ENCODE results near the gene PHLPP2. TPM values are rescaled to one million over a fixed set of nuclear protein-coding genes. Genes with fewer than 3 reads are reported as not detected.

Gene PHLPP2
- total RNA-seq, 1 experiment from 2014 or later = 13.1 TPM

DNA sequence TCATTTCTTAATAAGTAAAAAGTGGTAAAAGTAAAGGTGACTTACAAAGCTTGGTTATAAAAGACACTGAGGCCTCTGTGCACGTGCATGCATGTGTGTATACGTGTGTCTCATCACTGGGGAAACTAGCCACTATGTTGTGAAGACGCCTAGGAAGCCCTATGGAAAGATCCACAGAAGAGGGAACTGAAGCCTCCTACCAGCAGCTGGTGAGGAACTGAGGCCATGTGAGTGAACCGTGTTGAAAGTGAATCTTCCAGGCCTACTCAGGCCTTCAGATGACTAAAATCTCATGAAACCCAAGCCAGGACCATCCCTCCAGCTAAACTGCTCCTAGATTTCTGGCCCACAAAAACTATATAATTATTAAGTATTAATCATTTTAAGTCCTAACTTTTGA lies 23.7 kb downstream of the PHLPP2 start:
- POLR2A ChIA-PET = interaction anchor here (0.6 kb wide), 1 partner anchor 58 kb away, joined by 16 read pairs; no protein-coding TSS in a partner anchor
- CTCF ChIA-PET = no interaction called here

DNA sequence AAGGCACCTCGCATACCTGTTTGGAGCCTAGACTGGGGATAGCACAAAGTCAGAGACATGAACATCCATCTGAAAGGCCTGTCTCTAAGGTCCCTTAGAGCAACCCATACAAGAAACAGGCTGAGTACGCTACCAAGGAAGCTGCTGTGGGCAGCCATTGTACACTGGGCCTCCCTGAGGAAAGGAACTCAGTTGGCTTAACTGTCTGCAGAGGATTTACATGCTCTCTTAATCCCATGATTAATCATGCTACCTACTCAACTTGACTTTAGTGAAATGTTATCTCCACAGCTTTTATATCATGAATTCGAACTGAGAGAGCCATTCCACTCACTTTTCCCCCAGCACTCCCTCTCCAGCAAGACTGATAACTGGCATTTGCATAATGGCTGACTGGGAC lies 26.0 kb downstream of the PHLPP2 start:
- Histone ChIP-seq H3K4me3 (ENCODE audit: low read depth in 2 of 2, low read length in 2 of 2) (no peak overlapping the region), H3K27me3 (ENCODE audit: control insufficient read depth, insufficient read depth, low read length) (no peaks in the 10 kb centered on the region), H3K9me3 (ENCODE audit: control insufficient read depth, insufficient read depth, low read depth, low read length) (no peaks in the 10 kb centered on the region), H3K36me3 (ENCODE audit: control insufficient read depth, insufficient read depth, low read length) (peaks cover 4% of the 10 kb centered on the region; the same call in 1 of the 2 replicates), H3K4me1 (ENCODE audit: control insufficient read depth, insufficient read depth, low read length) (no peaks in the 10 kb centered on the region), H3K27ac (ENCODE audit: low read length) (no peak overlapping the region)
- no peak for DNase-seq (ENCODE audit: low read depth, low spot score)
- BruUV-seq (replicated peaks) = no TSS peak
- intact Hi-C loops (cut with micrococcal nuclease; ENCODE audit: unreplicated experiment) (no loop called here), in situ Hi-C loops (cut with HindIII; ENCODE audit: low pct_unique_long_range_greater_than_20kb, low sequenced_read_pairs) (no loop called here)
- ChIA-PET CTCF (no interaction called here), POLR2A (no interaction called here)
- TF ChIP-seq TCF7L2 (IDR thresholded peaks at IDR 0.05; ENCODE audit: low read depth, low read length) = no peak
- TF ChIP-seq, protein P1, sequence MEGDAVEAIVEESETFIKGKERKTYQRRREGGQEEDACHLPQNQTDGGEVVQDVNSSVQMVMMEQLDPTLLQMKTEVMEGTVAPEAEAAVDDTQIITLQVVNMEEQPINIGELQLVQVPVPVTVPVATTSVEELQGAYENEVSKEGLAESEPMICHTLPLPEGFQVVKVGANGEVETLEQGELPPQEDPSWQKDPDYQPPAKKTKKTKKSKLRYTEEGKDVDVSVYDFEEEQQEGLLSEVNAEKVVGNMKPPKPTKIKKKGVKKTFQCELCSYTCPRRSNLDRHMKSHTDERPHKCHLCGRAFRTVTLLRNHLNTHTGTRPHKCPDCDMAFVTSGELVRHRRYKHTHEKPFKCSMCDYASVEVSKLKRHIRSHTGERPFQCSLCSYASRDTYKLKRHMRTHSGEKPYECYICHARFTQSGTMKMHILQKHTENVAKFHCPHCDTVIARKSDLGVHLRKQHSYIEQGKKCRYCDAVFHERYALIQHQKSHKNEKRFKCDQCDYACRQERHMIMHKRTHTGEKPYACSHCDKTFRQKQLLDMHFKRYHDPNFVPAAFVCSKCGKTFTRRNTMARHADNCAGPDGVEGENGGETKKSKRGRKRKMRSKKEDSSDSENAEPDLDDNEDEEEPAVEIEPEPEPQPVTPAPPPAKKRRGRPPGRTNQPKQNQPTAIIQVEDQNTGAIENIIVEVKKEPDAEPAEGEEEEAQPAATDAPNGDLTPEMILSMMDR (IDR thresholded peaks at IDR 0.05) = no peak
- TF ChIP-seq, protein P2, sequence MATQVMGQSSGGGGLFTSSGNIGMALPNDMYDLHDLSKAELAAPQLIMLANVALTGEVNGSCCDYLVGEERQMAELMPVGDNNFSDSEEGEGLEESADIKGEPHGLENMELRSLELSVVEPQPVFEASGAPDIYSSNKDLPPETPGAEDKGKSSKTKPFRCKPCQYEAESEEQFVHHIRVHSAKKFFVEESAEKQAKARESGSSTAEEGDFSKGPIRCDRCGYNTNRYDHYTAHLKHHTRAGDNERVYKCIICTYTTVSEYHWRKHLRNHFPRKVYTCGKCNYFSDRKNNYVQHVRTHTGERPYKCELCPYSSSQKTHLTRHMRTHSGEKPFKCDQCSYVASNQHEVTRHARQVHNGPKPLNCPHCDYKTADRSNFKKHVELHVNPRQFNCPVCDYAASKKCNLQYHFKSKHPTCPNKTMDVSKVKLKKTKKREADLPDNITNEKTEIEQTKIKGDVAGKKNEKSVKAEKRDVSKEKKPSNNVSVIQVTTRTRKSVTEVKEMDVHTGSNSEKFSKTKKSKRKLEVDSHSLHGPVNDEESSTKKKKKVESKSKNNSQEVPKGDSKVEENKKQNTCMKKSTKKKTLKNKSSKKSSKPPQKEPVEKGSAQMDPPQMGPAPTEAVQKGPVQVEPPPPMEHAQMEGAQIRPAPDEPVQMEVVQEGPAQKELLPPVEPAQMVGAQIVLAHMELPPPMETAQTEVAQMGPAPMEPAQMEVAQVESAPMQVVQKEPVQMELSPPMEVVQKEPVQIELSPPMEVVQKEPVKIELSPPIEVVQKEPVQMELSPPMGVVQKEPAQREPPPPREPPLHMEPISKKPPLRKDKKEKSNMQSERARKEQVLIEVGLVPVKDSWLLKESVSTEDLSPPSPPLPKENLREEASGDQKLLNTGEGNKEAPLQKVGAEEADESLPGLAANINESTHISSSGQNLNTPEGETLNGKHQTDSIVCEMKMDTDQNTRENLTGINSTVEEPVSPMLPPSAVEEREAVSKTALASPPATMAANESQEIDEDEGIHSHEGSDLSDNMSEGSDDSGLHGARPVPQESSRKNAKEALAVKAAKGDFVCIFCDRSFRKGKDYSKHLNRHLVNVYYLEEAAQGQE (IDR thresholded peaks at IDR 0.05; ENCODE audit: insufficient read depth in 1 of 2, low read depth in 2 of 2, low read length in 1 of 2) = no peak
- no peak for TF ChIP-seq POLR2AphosphoS5 (IDR thresholded peaks at IDR 0.05; ENCODE audit: low read depth, low read length)
- no peak for TF ChIP-seq SIN3A (IDR thresholded peaks at IDR 0.05; ENCODE audit: borderline replicate concordance, insufficient read depth, low read depth, low read length)
- ATAC-seq = no peak

More for the DNA sequence above, 23.7 kb downstream of the PHLPP2 start:
- no peaks in the 10 kb centered on the region for H3K27me3 ChIP-seq (ENCODE audit: control insufficient read depth, insufficient read depth, low read length)
- in situ Hi-C loops (cut with HindIII; ENCODE audit: low pct_unique_long_range_greater_than_20kb, low sequenced_read_pairs) (no loop called here), intact Hi-C loops (cut with micrococcal nuclease; ENCODE audit: unreplicated experiment) (no loop called here)
- TF ChIP-seq, protein P1 (IDR thresholded peaks at IDR 0.05) = no peak
- TF ChIP-seq SIN3A (IDR thresholded peaks at IDR 0.05; ENCODE audit: borderline replicate concordance, insufficient read depth, low read depth, low read length) (no peak), POLR2AphosphoS5 (IDR thresholded peaks at IDR 0.05; ENCODE audit: low read depth, low read length) (no peak), TCF7L2 (IDR thresholded peaks at IDR 0.05; ENCODE audit: low read depth, low read length) (no peak)
- TF ChIP-seq, protein P2 (IDR thresholded peaks at IDR 0.05; ENCODE audit: insufficient read depth in 1 of 2, low read depth in 2 of 2, low read length in 1 of 2) = no peak
- H3K4me3 ChIP-seq (ENCODE audit: low read depth in 2 of 2, low read length in 2 of 2) = no peak overlapping the region
- BruUV-seq (replicated peaks) = no TSS peak
- H3K36me3 ChIP-seq (ENCODE audit: control insufficient read depth, insufficient read depth, low read length) = peaks cover 4% of the 10 kb centered on the region
- no peaks in the 10 kb centered on the region for H3K9me3 ChIP-seq (ENCODE audit: control insufficient read depth, insufficient read depth, low read depth, low read length)
- H3K4me1 ChIP-seq (ENCODE audit: control insufficient read depth, insufficient read depth, low read length) = no peaks in the 10 kb centered on the region
- DNase-seq (ENCODE audit: low read depth, low spot score) = no peak
- no peak; the same call in 1 of the 2 replicates for ATAC-seq
- no peak overlapping the region for H3K27ac ChIP-seq (ENCODE audit: low read length)

Measured in Panc1 (cell line).